DMS153 treated with DMSO at 0.1 percent for 48 hours (cell line): ENCODE measurements around the gene ANKRD66.

Source experiments
- DNase-seq: peaks from one replicate; lab custom pipeline; 2025; ENCODE audit not compliant: unreplicated experiment; lab: John Stamatoyannopoulos, UW

ANKRD66 gene

GRCh38 chr6:46789434-46790354, 43.0 kb downstream of the ANKRD66 start:
- DNase-seq: no peak

- no peak for DNase-seq
These were observed 43.7 kb downstream of the ANKRD66 start for GRCh38 chr6:46790355-46790874.

GRCh38 chr6:46792635-46793034, 45.9 kb downstream of the ANKRD66 start:
- DNase-seq: no peak

GRCh38 chr6:46793138-46793537, 46.4 kb downstream of the ANKRD66 start, which contains the start of gene MEP1A:
TSS of gene MEP1A (plus strand) at chr6:46793389. CDS start at chr6:46793399, 10 bp downstream.
- no peak for DNase-seq

GRCh38 chr6:46794068-46794467, 47.3 kb downstream of the ANKRD66 start:
- DNase-seq: no peak

GRCh38 chr6:46795816-46796215, 49.1 kb downstream of the ANKRD66 start:
- DNase-seq: no peak

GRCh38 chr6:46796848-46797580, 50.3 kb downstream of the ANKRD66 start:
- DNase-seq: no peak

GRCh38 chr6:46799657-46800056, 52.9 kb downstream of the ANKRD66 start:
- DNase-seq: no peak

GRCh38 chr6:46808806-46809205, 62.1 kb downstream of the ANKRD66 start:
- no peak for DNase-seq
